GM21723 (cell line): ENCODE results near the gene IFNL4.
"Not testable (repeated sequence)": the region's sequence is repeated elsewhere in the genome, so short reads cannot be mapped to it uniquely, and the experiment has no call there.

Experiments
- ATAC-seq: cut with Tn5 transposase; IDR thresholded peaks from one replicate; pipeline ENCODE4 v1.9.1; 2021; ENCODE audit warnings: mild to moderate bottlenecking, moderate library complexity; ENCODE audit not compliant: unreplicated experiment

IFNL4 gene

GRCh38 chr19:39261704-39262103 is 13.0 kb upstream of the IFNL4 start:
- no peak for ATAC-seq

- no peak for ATAC-seq
These were observed 8.6 kb upstream of the IFNL4 start for GRCh38 chr19:39257227-39257626.

DNA sequence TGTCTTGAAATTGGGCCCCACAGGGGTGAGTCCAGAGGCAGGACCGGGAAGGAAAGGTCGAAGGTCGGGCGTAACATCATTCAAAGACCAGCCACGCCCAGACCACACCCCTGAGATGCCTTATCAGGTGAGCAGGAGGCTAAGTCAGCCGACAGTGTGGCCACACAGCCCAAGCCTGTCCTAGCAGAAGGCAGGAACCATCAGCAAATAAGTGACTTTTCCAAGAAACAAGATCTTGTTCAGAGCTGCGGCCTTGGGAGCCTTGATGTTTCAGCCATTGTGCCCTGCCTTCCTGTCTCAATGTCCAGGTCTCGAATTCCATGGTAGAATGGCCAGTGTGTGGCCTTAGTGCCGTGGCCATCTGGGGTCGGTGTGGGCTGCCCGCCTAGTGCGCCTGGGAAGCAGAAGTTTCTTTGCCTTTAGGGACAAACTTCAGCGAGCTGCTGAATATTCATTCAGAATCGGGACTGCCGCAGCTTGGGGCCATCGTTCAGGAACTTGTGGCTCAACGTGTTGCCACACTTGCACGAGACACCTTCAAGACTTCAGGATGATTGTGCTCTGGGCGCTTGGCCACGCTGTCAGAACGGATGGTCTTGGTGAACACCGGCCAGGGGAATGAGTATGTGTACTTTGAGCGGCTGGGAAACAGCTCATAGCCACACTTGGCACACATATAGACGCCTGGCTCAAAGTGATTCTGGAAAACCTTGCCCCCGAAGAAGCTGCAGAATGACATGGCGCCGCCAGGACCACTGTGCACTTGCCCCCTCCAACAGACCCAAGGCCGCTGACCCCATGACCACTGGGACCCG is 6.1 kb upstream of the IFNL4 start:
- no peak for ATAC-seq

- no peak for ATAC-seq
These were observed 4.9 kb upstream of the IFNL4 start for GRCh38 chr19:39253374-39254149.

GRCh38 chr19:39252458-39252857 is 3.8 kb upstream of the IFNL4 start:
- ATAC-seq, result no peak

DNA sequence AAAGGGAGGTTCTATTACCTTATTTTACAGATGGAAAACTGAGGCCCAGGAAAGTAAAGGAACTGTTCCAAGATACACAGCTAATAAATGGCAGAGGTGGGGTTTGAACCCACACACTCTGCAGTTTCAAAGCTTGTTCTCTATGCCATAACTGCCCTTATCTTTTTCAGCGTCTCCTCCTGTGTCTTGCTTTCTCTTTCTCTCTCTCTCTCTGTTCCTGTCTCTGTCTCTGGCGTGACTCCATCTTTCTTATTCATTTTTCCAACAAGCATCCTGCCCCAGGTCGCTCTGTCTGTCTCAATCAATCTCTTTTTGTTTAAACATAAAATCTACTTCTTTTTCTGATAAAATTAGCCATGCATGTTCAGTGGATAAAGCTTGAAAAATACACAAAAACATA is 3.2 kb upstream of the IFNL4 start:
- no peak for ATAC-seq

GRCh38 chr19:39251081-39251480 is 2.4 kb upstream of the IFNL4 start:
- no peak for ATAC-seq

GRCh38 chr19:39247701-39248664 is 673 bp downstream of the IFNL4 start:
- no peak for ATAC-seq

DNA sequence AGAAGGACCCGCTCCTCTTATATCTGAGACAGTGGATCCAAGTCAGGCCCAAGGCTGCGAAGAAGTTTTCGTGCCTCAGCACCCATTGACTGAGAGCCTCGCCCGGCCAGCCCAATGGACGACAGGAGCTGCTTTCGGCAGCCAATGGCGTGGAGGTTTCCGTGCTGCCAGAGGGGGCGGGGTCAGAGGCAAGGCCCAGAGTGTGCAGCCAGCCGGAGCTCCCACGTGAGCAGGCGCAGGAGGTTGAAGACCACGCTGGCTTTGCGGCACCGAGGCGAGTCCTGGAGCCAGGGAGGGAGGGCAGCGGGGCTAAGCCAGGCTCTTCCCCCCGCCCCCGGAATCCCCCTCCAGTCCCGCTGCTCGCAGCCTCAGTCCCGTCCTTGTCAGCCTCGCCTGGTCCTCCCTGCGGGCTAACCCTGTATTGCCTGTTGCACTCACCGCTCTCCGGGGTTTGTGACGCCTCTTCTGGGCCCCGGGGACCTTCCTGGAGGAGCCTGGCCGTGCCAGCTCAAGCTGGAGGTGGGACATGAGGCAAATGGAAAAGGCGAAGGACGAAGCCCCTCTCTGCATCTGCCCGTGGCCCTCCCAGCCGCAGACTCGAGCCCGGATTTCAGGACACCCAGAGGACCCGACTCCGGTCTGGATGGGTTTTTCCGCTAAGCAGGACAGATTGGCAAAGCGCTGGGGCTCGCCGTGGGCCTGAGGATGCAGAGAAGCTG is 1.5 kb downstream of the IFNL4 start:
- no peak for ATAC-seq

GRCh38 chr19:39245166-39245565 is 3.5 kb downstream of the IFNL4 start:
- not testable (repeated sequence) for ATAC-seq

DNA sequence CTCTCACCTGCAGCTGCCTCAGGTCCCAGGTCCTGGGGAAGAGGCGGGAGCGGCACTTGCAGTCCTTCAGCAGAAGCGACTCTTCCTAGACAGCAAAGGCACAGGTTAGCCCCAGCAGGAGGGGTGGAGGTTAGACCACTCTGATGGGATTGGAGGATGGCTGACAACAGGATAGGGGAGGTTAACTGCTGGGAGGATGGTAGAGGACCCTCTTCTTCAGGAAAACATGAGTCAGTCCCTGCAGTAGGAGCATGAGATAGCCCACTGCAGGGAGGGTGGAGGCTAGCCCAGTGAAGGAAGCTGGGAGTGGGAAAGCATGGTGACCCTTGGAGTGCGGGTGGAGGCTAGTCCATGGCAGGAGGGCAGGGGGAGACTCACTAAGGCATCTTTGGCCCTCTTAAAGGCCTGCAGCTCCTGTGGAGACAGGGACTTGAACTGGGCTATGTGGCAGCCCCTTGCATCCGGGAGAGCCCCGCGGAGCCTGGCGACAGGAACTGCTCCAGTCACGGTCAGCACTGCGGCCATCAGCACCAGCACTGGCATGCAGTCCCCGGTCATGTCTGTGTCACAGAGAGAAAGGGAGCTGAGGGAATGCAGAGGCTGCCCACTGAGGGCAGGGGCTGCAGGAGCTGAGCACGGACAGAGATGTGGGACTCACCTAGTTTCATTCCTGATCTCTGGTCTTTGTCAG is 4.1 kb downstream of the IFNL4 start, which contains the start of gene IFNL3:
IFNL3 (minus strand) TSS at position 597 of the 691 bp plus-strand sequence; CDS start at position 558, 39 bp downstream.
- not testable (repeated sequence) for ATAC-seq

- ATAC-seq, result not testable (repeated sequence)
These were observed 4.9 kb downstream of the IFNL4 start for GRCh38 chr19:39243741-39244140.

DNA sequence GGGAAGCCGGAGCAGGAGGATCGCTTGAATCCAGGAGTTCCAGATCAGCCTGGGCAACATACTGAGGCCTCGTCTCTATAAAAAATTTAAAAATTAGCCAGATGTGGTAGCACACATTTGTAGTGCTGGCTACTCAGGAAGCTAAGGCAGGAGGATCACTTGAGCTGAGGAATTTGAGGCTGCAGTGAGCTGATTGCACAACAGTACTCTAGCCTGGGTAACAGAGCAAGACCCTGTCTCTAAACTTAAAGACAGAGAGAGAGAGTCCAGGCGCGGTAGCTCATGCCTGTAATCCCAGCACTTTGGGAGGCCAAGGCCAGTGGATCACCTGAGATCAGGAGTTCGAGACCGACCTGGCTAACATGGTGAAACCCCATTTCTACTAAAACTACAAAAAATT is 8.2 kb downstream of the IFNL4 start:
- ATAC-seq, result no peak

GRCh38 chr19:39238944-39239343 is 9.7 kb downstream of the IFNL4 start:
- ATAC-seq, result no peak

DNA sequence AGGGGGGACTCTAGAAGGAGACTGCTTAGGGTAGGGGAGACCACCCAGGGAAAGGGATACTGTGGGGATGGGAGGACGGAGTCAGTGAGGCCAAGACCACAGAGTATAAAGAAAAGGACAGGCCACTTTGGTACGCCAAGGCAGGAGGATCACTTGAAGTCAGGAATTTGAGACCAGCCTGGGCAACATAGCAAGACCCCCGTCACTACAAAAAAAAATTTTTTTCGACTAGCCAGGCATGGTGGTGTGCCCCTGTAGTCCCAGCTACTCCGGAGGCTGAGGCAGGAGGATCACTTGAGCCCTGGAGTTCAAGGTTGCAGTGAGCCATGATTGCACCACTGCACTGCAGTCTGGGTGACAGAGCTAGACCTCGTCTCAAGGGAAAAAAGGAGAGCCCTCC is 10.4 kb downstream of the IFNL4 start:
- no peak for ATAC-seq

DNA sequence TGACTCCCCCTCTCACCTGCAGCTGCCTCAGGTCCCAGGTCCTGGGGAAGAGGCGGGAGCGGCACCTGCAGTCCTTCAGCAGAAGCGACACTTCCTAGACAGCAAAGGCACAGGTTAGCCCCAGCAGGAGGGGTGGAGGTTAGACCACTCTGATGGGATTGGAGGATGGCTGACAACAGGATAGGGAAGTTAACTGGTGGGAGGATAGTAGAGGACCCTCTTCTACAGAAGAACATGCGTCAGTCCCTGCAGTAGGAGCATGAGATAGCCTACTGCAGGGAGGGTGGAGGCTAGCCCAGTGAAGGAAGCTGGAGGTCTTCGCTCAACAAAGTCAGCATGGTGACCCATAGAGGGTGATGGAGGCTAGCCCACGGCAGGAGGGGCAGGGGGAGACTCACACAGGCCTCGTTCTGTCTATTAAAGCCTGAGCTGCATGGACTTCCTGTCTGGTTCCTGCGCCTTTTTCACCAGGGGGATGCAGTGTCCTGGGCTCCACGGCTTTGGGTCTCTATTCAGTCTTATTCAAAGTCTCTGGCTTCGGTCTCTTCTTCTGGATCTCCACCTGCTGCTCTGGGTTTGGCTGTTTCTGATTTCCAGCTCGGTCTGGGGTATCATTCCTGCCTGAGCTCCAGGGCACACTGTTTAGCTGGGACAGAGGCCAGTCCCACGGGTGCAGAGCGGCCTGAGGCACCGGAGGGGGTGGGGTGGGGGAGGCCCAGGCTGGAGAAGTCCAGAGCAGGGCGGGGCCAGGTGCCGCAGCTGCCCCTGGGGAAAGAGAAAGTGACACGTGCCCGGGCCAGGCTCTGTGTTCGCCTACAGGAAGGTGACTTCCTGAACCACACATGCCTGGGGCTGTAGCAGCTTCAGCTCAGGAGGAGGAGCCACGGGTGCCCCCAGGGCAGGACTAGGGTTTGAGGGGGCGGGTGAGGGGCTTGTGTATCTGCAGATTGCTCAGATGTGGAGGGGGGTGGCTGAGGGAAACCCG is 11.2 kb downstream of the IFNL4 start:
- ATAC-seq, result peak; percentile 72

DNA sequence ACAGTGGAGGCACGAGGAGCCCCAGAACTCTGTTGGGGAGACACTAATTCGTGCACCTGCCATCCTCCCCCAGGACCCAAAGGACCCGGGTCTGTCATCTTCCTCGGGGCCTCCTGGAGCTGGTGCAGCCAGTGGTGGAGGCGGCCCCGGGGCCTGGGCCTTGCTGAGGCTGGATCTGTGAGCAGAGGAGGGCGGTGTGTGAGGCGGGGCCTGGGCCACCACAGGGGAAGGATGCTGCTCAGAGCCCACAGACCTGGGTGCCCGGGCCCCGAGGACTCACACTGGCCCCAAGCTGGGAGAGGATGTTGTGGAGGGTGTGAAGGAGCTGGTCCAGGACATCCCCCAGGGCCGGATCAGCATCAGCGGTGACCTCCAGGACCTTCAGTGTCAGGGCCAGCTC is 12.1 kb downstream of the IFNL4 start:
- ATAC-seq, result no peak

- no peak for ATAC-seq
These were observed 15.9 kb downstream of the IFNL4 start for GRCh38 chr19:39232708-39233107.
